Right forelimb (tissue), 1 donor: ENCODE data around the gene ANKK1.

Source experiments
- DNase-seq: peaks from one replicate; pipeline ENCODE4 v3.0.0-alpha.2; 2018

ANKK1 gene

GRCh38 chr11:113409526-113409925 is 21.9 kb downstream of the ANKK1 start:
- DNase-seq = no peak

- no peak for DNase-seq
Observed at GRCh38 chr11:113410414-113411135, 23.0 kb downstream of the ANKK1 start.

GRCh38 chr11:113411536-113411935 is 24.0 kb downstream of the ANKK1 start:
- no peak for DNase-seq

GRCh38 chr11:113412675-113413074 is 25.1 kb downstream of the ANKK1 start:
- no peak for DNase-seq

GRCh38 chr11:113415343-113415742 is 27.8 kb downstream of the ANKK1 start:
- no peak for DNase-seq

DNA sequence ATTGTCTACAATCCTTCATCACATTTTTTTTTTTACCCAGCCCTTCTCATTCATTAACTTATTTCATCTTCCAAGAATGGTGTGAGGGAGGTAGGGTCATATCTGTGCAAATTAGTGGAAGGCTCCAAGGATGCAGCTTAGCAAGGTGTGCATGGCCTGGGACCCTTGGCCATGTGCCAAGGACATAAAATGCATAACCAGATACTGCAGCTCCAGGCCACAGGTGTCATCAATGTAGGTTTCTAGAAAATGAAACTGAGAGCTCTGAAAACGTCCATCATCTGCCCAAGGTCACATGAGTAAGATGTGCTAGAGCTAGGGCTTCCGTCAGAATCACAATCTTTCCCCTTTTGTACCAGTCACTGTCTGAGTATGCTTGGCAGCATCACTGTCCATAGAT is 29.8 kb downstream of the ANKK1 start:
- DNase-seq = no peak

GRCh38 chr11:113419454-113420003 is 31.9 kb downstream of the ANKK1 start:
- no peak for DNase-seq

DNA sequence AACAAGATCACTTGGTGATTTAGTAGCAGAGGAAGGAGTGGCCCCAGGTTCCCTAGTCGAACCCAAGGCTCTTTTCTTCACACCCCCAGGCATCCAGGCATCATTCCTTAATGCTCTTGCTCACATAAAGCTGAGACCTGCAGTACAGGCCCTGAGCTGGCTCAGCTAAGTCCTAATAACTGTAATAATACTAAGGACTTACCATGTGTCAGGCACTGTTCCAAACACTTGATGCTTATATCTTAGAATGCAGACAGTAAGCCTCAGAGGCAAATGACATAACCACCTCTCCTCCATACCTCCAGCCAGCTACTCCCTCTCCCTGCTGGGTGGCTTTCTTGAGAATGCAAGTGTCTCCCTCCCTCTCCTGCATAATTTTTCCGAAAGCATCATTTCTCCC is 33.2 kb downstream of the ANKK1 start:
- no peak for DNase-seq

DNA sequence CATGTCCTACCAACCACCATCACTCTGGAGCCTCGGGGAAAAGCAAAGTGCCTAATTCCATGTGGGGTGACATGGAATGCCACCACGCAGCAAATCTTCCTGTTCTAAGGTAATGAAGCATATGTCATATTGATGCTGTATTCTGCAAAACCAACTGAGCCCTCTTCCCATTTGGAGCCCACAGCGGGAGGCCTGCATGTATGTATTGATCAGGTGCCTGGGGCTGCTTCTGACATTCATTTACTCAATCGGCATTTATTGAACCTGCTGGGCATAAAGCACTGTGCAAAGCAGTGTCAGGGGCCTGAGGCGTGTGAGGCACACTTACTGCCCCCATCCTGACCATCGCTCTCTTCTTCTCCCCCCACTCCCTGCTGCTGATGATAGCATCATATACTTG is 39.1 kb downstream of the ANKK1 start:
- no peak for DNase-seq

GRCh38 chr11:113431746-113432145 is 44.2 kb downstream of the ANKK1 start:
- DNase-seq = no peak

DNA sequence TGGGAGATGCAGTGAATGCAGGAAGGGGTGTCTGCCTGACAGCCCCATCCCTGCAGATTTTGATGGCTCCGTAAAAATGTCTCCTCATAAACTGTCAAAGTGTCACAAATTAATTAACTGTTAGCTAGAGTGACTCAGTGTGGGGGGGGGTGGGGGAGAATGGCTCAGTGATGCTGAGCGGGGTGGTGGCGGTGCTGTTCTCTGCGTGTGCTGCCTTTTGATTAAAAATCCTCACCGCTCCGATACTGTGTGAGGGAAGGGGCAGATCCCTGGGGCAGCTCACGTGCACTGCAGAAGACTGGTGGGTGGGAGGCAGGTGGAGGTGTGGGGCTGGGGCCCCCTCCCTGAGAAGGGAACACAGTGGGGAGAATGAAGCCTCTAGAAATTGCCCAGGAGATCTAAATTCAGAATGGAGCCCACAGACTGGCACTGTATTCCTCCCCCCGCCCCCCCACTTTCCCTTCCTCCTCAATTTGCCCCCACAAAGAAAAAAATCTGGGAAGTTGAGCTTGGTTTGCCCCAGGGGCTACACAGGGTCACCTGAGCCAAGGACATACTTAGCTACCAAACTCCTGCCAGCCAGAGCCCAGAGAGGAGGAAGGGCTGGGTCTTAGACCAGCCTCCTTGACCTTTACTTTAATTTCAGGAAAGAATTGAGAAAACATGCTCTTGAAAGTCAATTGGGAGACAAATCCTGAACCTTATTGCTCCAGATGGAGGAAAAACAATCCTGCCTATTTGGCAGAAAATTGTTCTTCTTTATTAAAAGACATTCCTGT is 47.8 kb downstream of the ANKK1 start:
- no peak for DNase-seq

DNA sequence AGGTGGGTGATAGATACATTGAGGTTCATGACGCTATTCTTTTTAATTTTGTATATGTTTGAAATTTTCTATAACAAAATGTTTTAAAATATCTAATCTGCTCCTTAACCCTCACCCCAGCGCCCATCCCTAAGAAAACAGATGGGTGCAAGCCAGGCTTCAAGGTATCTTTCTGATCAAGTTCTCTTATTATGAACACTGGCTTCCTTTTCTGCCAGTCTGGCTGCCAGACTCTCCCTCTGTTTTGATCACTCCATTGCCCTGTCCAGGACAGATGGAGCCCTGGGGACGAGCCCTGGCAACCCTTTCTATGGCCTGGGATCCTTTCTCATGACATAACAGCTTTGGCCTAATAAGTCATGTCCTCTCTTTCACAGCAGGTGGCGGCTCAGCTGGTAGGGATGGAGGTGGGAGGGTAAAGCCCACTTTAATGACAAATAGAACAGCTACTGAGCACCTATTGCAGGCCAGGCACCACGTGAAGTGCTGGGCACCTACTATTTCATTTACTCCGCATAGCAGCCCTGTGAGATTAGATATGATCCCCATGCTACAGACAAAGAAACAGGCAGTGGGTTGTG is 49.2 kb downstream of the ANKK1 start:
- DNase-seq = no peak

- no peak for DNase-seq
Observed at GRCh38 chr11:113440816-113441215, 53.2 kb downstream of the ANKK1 start.

DNA sequence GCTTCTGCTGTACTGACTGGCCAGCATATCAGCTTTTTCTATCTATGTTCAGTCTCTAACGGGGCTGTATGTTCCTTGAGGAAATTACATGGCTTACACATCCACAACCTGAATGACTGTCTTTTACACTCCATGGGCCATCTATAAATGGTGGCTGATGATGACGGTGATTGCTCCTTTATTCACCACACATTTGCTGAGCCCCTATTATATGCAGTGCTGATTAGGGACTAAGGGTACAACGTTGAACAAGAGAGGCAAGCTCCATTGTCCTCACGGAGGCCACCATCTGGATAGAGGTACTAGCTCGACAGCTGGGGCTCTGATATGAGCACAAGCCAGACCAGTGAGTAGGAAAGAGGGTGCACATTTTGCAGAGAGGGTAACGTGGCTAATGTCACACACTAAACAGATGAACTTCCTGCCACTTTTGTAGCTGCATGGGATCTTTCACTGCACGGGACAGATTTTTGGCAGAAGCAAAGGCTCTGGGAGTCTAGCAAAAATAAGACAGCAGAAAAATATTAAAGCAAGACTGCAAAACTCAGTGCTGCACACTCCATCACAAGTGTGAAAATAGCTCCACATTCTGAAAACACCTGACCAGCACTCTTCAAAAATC is 57.0 kb downstream of the ANKK1 start:
- no peak for DNase-seq

DNA sequence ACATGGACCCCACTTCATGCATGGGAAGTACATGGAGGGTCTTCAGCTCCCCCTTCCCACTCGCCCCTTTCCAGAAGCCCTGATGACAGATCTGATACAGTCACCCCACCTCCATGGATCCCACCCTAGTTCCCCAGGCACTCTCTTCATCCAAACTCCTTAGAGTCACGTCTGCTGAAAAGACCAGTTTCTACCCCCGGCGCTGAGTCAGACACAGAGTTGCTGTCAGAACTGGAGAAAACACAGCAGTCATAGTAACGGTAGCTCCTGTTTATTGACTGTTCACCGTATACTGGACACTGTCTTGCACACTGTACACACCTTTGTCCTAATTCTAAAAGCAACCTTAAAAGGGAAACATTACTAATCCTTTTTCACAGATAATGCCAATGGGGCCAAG is 58.5 kb downstream of the ANKK1 start:
- no peak for DNase-seq

- DNase-seq = no peak
Observed at GRCh38 chr11:113446938-113447337, 59.4 kb downstream of the ANKK1 start.

- DNase-seq = no peak
Observed at GRCh38 chr11:113447621-113448315, 60.2 kb downstream of the ANKK1 start.

- DNase-seq = no peak
Observed at GRCh38 chr11:113448316-113448677, 60.7 kb downstream of the ANKK1 start.

- DNase-seq = no peak
Observed at GRCh38 chr11:113449743-113450142, 62.2 kb downstream of the ANKK1 start.
